Measurements from ENCODE around the gene RPS19.
"Not testable (repeated sequence)": the region's sequence is repeated elsewhere in the genome, so short reads cannot be mapped to it uniquely, and the experiment has no call there.

RPS19 gene

GRCh38 chr19:41868120-41868988 lies 8.3 kb downstream of the RPS19 start:
- Histone ChIP-seq H3K9me3 (ENCODE audit: control insufficient read depth in 2 of 2, low read length in 2 of 2) (no peaks in the 10 kb centered on the region), H3K27me3 (ENCODE audit: control insufficient read depth in 2 of 2, insufficient read depth in 2 of 2, low read length in 2 of 2) (no peaks in the 10 kb centered on the region), H3K9ac (ENCODE audit: low read depth in 1 of 2, low read length in 2 of 2) (peak overlapping the region in 1 of 2 donors; percentile 34), H3K27ac (ENCODE audit: low read depth in 2 of 2, low read length in 2 of 2) (peak overlapping the region in 1 of 2 donors; percentile 9), H3K36me3 (ENCODE audit: control insufficient read depth in 2 of 2, insufficient read depth in 2 of 2, low read length in 2 of 2) (peaks cover 47 to 49% of the 10 kb centered on the region in 2 donors), H3K4me3 (ENCODE audit: low read length in 2 of 2) (peak overlapping the region in 1 of 2 donors; percentile 15), H3K4me1 (ENCODE audit: control insufficient read depth in 2 of 2, insufficient read depth in 2 of 2, low read length in 2 of 2) (peaks cover 35 to 38% of the 10 kb centered on the region in 2 donors)

DNA sequence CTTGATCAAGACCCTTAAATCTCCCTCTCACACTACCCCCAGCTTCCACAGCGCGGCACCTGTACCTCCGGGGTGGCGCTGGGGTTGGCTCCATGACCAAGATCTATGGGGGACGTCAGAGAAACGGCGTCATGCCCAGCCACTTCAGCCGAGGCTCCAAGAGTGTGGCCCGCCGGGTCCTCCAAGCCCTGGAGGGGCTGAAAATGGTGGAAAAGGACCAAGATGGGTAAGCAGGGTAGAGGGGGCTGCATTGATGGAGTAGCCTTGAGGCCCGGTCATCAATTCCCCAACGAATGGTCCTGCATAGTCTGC lies 8.9 kb downstream of the RPS19 start:
- no peaks in the 10 kb centered on the region for H3K27me3 ChIP-seq (ENCODE audit: control insufficient read depth in 2 of 2, insufficient read depth in 2 of 2, low read length in 2 of 2)
- no peak overlapping the region for H3K4me3 ChIP-seq (ENCODE audit: low read length in 2 of 2)
- no peak overlapping the region for H3K9ac ChIP-seq (ENCODE audit: low read depth in 1 of 2, low read length in 2 of 2)
- H3K36me3 ChIP-seq (ENCODE audit: control insufficient read depth in 2 of 2, insufficient read depth in 2 of 2, low read length in 2 of 2), result peaks cover 44 to 45% of the 10 kb centered on the region in 2 donors
- H3K4me1 ChIP-seq (ENCODE audit: control insufficient read depth in 2 of 2, insufficient read depth in 2 of 2, low read length in 2 of 2), result peaks cover 32 to 40% of the 10 kb centered on the region in 2 donors
- peak overlapping the region in 1 of 2 donors; percentile 9 for H3K27ac ChIP-seq (ENCODE audit: low read depth in 2 of 2, low read length in 2 of 2)
- no peaks in the 10 kb centered on the region for H3K9me3 ChIP-seq (ENCODE audit: control insufficient read depth in 2 of 2, low read length in 2 of 2)

- Histone ChIP-seq H3K9me3 (ENCODE audit: control insufficient read depth in 2 of 2, low read length in 2 of 2) (no peaks in the 10 kb centered on the region), H3K27ac (ENCODE audit: low read depth in 2 of 2, low read length in 2 of 2) (peak overlapping the region in 1 of 2 donors; percentile 9), H3K4me1 (ENCODE audit: control insufficient read depth in 2 of 2, insufficient read depth in 2 of 2, low read length in 2 of 2) (peaks cover 30 to 39% of the 10 kb centered on the region in 2 donors), H3K4me3 (ENCODE audit: low read length in 2 of 2) (no peak overlapping the region), H3K9ac (ENCODE audit: low read depth in 1 of 2, low read length in 2 of 2) (no peak overlapping the region), H3K36me3 (ENCODE audit: control insufficient read depth in 2 of 2, insufficient read depth in 2 of 2, low read length in 2 of 2) (peaks cover 39 to 40% of the 10 kb centered on the region in 2 donors), H3K27me3 (ENCODE audit: control insufficient read depth in 2 of 2, insufficient read depth in 2 of 2, low read length in 2 of 2) (no peaks in the 10 kb centered on the region)
These were observed 9.4 kb downstream of the RPS19 start for GRCh38 chr19:41869374-41869955.

DNA sequence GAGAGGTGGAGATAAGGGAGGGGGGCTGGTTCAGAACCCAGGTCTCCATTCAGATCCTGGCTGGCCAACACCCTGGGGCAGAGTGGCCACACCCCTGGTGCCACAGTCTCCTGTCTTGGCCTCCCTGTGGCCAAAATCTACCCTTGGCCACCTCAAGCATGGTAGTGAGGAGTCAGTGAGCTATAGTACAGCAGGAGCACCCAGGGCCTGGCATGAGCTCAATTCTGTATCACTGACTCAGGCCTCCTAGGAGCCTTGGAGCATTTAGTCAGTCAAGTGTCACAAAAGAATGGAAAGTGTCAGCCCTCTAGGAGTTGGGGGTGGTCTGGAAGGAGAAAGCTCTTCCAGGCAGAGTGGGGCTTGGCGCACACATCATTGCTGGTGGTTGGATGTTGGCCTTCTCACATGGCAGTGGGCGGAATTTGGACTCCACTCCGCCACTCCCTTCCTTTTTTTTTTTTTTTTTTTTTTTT lies 10.4 kb downstream of the RPS19 start:
- peak overlapping the region in 1 of 2 donors; percentile 58 for H3K27ac ChIP-seq (ENCODE audit: low read depth in 2 of 2, low read length in 2 of 2)
- H3K36me3 ChIP-seq (ENCODE audit: control insufficient read depth in 2 of 2, insufficient read depth in 2 of 2, low read length in 2 of 2), result peaks cover 30 to 32% of the 10 kb centered on the region in 2 donors
- H3K27me3 ChIP-seq (ENCODE audit: control insufficient read depth in 2 of 2, insufficient read depth in 2 of 2, low read length in 2 of 2), result no peaks in the 10 kb centered on the region
- peaks cover 28 to 35% of the 10 kb centered on the region in 2 donors for H3K4me1 ChIP-seq (ENCODE audit: control insufficient read depth in 2 of 2, insufficient read depth in 2 of 2, low read length in 2 of 2)
- no peaks in the 10 kb centered on the region for H3K9me3 ChIP-seq (ENCODE audit: control insufficient read depth in 2 of 2, low read length in 2 of 2)
- no peak overlapping the region for H3K9ac ChIP-seq (ENCODE audit: low read depth in 1 of 2, low read length in 2 of 2)
- peak overlapping the region in 1 of 2 donors; percentile 26 for H3K4me3 ChIP-seq (ENCODE audit: low read length in 2 of 2)

GRCh38 chr19:41871573-41872383 lies 11.7 kb downstream of the RPS19 start:
- H3K27me3 ChIP-seq (ENCODE audit: control insufficient read depth in 2 of 2, insufficient read depth in 2 of 2, low read length in 2 of 2), result no peaks in the 10 kb centered on the region
- H3K27ac ChIP-seq (ENCODE audit: low read depth in 2 of 2, low read length in 2 of 2), result peak overlapping the region; percentile 21 to 79
- H3K9ac ChIP-seq (ENCODE audit: low read depth in 1 of 2, low read length in 2 of 2), result no peak overlapping the region
- no peak overlapping the region for H3K4me3 ChIP-seq (ENCODE audit: low read length in 2 of 2)
- peaks cover 28% of the 10 kb centered on the region in 2 donors for H3K36me3 ChIP-seq (ENCODE audit: control insufficient read depth in 2 of 2, insufficient read depth in 2 of 2, low read length in 2 of 2)
- H3K9me3 ChIP-seq (ENCODE audit: control insufficient read depth in 2 of 2, low read length in 2 of 2), result no peaks in the 10 kb centered on the region
- H3K4me1 ChIP-seq (ENCODE audit: control insufficient read depth in 2 of 2, insufficient read depth in 2 of 2, low read length in 2 of 2), result peaks cover 23 to 37% of the 10 kb centered on the region in 2 donors

DNA sequence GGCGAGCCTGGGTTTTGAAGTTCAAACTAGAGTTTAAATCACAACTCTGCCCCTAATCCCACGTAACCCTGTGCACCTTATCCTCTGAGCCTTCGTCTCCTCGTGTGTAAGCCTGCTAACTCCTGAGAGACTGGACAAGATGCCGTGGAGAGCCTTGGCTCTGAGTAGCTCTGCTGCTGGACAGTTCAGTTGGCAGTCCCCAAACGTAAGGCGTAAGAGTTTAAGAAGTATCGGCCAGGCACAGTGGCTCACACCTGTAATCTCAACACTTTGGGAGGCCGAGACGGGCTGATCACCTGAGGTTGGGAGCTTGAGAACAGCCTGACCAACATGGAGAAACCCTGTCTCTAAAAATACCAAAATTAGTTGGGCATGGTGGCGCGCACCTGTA lies 12.3 kb downstream of the RPS19 start:
- H3K36me3 ChIP-seq (ENCODE audit: control insufficient read depth in 2 of 2, insufficient read depth in 2 of 2, low read length in 2 of 2), result peaks cover 28% of the 10 kb centered on the region in 2 donors
- H3K9me3 ChIP-seq (ENCODE audit: control insufficient read depth in 2 of 2, low read length in 2 of 2), result no peaks in the 10 kb centered on the region
- no peak overlapping the region for H3K4me3 ChIP-seq (ENCODE audit: low read length in 2 of 2)
- H3K27me3 ChIP-seq (ENCODE audit: control insufficient read depth in 2 of 2, insufficient read depth in 2 of 2, low read length in 2 of 2), result no peaks in the 10 kb centered on the region
- peak overlapping the region; percentile 21 to 79 for H3K27ac ChIP-seq (ENCODE audit: low read depth in 2 of 2, low read length in 2 of 2)
- H3K9ac ChIP-seq (ENCODE audit: low read depth in 1 of 2, low read length in 2 of 2), result no peak overlapping the region
- peaks cover 23 to 37% of the 10 kb centered on the region in 2 donors for H3K4me1 ChIP-seq (ENCODE audit: control insufficient read depth in 2 of 2, insufficient read depth in 2 of 2, low read length in 2 of 2)

- Histone ChIP-seq H3K9me3 (ENCODE audit: control insufficient read depth in 2 of 2, low read length in 2 of 2) (no peaks in the 10 kb centered on the region), H3K27ac (ENCODE audit: low read depth in 2 of 2, low read length in 2 of 2) (peak overlapping the region in 1 of 2 donors; percentile 79), H3K4me1 (ENCODE audit: control insufficient read depth in 2 of 2, insufficient read depth in 2 of 2, low read length in 2 of 2) (peaks cover 18 to 34% of the 10 kb centered on the region in 2 donors)
These were observed 13.0 kb downstream of the RPS19 start for GRCh38 chr19:41872775-41873647.

DNA sequence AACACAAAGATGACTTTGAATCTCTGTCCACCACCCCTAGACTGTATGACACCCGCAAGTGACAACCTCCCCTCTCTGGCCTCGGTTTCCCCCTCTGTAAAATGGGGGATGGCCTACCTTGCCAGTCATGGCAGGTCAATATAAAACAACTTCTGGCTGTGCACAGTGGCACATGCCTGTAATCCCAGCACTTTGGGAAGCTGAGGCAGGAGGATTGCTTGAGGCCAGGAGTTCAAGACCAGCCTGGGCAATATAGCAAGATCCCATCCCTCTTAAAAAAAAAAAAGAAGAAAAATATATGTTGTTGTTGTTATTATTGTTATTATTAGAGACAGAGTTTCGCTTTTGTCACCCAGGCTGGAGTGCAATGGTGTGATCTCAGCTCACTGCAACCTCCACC lies 15.9 kb downstream of the RPS19 start:
- H3K4me3 ChIP-seq (ENCODE audit: low read length in 2 of 2); H3K9ac ChIP-seq (ENCODE audit: low read depth in 1 of 2, low read length in 2 of 2); H3K27me3 ChIP-seq (ENCODE audit: control insufficient read depth in 2 of 2, insufficient read depth in 2 of 2, low read length in 2 of 2); H3K9me3 ChIP-seq (ENCODE audit: control insufficient read depth in 2 of 2, low read length in 2 of 2): not testable (repeated sequence)
- peak overlapping the region; percentile 48 to 79 for H3K27ac ChIP-seq (ENCODE audit: low read depth in 2 of 2, low read length in 2 of 2)
- H3K36me3 ChIP-seq (ENCODE audit: control insufficient read depth in 2 of 2, insufficient read depth in 2 of 2, low read length in 2 of 2), result peaks cover 6 to 11% of the 10 kb centered on the region in 2 donors
- peaks cover 3 to 26% of the 10 kb centered on the region in 2 donors for H3K4me1 ChIP-seq (ENCODE audit: control insufficient read depth in 2 of 2, insufficient read depth in 2 of 2, low read length in 2 of 2)

More at GRCh38 chr19:41872775-41873647, 13.0 kb downstream of the RPS19 start:
- peak overlapping the region in 1 of 2 donors; percentile 33 for H3K9ac ChIP-seq (ENCODE audit: low read depth in 1 of 2, low read length in 2 of 2)
- no peaks in the 10 kb centered on the region for H3K27me3 ChIP-seq (ENCODE audit: control insufficient read depth in 2 of 2, insufficient read depth in 2 of 2, low read length in 2 of 2)
- peaks cover 27 to 28% of the 10 kb centered on the region in 2 donors for H3K36me3 ChIP-seq (ENCODE audit: control insufficient read depth in 2 of 2, insufficient read depth in 2 of 2, low read length in 2 of 2)
- H3K4me3 ChIP-seq (ENCODE audit: low read length in 2 of 2), result no peak overlapping the region

All from mucosa of rectum (tissue), 2 donors.